PC-9 (cell line): ENCODE data around the gene MOB3C.
"Not testable (repeated sequence)": the region's sequence is repeated elsewhere in the genome, so short reads cannot be mapped to it uniquely, and the experiment has no call there.

ENCODE experiments used
- EZH2 ChIP-seq: fragments of 200-600 bp; sonication (generic); IDR thresholded peaks from 2 replicates; pipeline ENCODE4 v1.8.0; 2017; ENCODE audit warnings: antibody characterized with exemption, low read depth
- TF ChIP-seq, protein P1 (sequence below): fragments of 200-600 bp; sonication (generic); conservative IDR thresholded peaks from 2 replicates; pipeline ENCODE4 v1.6.1; 2017; ENCODE audit warnings: mixed run types, antibody characterized with exemption, mild to moderate bottlenecking, moderate library complexity

DNA sequence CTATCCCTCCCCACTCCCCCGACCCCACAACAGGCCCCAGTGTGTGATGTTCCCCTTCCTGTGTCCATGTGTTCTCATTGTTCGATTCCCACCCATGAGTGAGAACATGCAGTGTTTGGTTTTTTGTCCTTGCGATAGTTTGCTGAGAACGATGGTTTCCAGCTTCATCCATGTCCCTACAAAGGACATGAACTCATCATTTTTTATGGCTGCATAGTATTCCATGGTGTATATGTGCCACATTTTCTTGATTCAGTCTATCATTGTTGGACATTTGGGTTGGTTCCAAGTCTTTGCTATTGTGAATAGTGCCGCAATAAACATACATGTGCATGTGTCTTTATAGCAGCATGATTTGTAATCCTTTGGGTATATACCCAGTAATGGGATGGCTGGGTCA is 46.3 kb upstream of the MOB3C start:
- TF ChIP-seq, protein P1, sequence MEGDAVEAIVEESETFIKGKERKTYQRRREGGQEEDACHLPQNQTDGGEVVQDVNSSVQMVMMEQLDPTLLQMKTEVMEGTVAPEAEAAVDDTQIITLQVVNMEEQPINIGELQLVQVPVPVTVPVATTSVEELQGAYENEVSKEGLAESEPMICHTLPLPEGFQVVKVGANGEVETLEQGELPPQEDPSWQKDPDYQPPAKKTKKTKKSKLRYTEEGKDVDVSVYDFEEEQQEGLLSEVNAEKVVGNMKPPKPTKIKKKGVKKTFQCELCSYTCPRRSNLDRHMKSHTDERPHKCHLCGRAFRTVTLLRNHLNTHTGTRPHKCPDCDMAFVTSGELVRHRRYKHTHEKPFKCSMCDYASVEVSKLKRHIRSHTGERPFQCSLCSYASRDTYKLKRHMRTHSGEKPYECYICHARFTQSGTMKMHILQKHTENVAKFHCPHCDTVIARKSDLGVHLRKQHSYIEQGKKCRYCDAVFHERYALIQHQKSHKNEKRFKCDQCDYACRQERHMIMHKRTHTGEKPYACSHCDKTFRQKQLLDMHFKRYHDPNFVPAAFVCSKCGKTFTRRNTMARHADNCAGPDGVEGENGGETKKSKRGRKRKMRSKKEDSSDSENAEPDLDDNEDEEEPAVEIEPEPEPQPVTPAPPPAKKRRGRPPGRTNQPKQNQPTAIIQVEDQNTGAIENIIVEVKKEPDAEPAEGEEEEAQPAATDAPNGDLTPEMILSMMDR, result not testable (repeated sequence)
- TF ChIP-seq EZH2, result not testable (repeated sequence)
